GM06990 (cell line): ENCODE data around the gene GCSH.

ENCODE experiments used
- DNase-seq: peaks from one replicate; pipeline ENCODE4 v3.0.0-alpha.2; 2011; ENCODE audit not compliant: insufficient read length; ENCODE audit errors: extremely low read depth
- H3K27me3 ChIP-seq: replicated peaks from 2 replicates; pipeline ENCODE4 v1.6.0; 2011; ENCODE audit warnings: low read length; ENCODE audit not compliant: control insufficient read depth, insufficient read depth
- H3K36me3 ChIP-seq: 2 replicates; pipeline ENCODE4 v1.5.1; 2011; ENCODE audit warnings: low read length; ENCODE audit not compliant: control insufficient read depth, insufficient read depth
- H3K4me3 ChIP-seq: replicated peaks from 2 replicates; pipeline ENCODE4 v1.5.1; 2011; ENCODE audit warnings: low read depth, mild to moderate bottlenecking, control low read depth, low read length
- TF ChIP-seq, protein P1 (sequence below): IDR thresholded peaks from 2 replicates; pipeline ENCODE4 v1.5.1; 2011; ENCODE audit warnings: low read length, control low read depth, mild to moderate bottlenecking, inconsistent platforms; ENCODE audit not compliant: insufficient read depth, poor library complexity, severe bottlenecking

Gene GCSH

DNA sequence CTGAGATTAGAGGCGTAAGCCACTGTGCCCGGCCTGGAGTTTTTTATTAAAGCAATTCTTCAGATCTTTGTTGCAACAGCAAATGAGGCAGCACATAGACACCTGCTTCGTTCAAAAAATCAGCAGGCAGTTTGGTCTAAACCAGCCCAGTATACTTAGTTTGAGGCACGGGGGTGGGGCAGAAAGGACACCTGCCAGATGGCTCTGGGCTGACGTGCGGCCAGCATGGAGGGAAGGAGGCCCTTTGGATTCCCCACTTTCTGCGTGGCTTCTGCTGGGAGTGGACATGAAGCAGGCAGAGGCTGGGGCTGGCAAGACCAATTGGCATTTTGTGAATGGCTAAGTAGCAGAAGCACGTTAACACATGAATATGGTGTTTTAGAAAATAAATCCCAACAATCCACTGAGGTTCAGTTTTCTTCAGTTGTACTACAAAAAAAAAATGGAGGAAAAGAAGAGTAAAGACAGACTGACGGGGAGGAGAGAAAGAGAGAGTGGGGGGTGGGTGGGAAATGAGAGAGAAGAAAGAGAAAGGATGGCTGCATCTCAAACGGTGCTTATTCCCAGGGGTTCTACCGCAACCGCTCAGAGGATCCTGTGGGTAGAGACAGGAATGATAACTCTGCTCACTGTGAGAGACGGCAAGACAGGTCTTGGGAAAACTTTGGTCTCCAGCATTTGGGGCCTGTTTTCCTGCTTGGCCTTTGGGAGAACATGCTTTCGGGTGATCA, 35.5 kb downstream of the GCSH start:
- no peak for DNase-seq
- TF ChIP-seq, protein P1, sequence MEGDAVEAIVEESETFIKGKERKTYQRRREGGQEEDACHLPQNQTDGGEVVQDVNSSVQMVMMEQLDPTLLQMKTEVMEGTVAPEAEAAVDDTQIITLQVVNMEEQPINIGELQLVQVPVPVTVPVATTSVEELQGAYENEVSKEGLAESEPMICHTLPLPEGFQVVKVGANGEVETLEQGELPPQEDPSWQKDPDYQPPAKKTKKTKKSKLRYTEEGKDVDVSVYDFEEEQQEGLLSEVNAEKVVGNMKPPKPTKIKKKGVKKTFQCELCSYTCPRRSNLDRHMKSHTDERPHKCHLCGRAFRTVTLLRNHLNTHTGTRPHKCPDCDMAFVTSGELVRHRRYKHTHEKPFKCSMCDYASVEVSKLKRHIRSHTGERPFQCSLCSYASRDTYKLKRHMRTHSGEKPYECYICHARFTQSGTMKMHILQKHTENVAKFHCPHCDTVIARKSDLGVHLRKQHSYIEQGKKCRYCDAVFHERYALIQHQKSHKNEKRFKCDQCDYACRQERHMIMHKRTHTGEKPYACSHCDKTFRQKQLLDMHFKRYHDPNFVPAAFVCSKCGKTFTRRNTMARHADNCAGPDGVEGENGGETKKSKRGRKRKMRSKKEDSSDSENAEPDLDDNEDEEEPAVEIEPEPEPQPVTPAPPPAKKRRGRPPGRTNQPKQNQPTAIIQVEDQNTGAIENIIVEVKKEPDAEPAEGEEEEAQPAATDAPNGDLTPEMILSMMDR: no peak
- Histone ChIP-seq H3K36me3 (no peaks in the 10 kb centered on the region), H3K4me3 (no peak overlapping the region), H3K27me3 (no peaks in the 10 kb centered on the region)

DNA sequence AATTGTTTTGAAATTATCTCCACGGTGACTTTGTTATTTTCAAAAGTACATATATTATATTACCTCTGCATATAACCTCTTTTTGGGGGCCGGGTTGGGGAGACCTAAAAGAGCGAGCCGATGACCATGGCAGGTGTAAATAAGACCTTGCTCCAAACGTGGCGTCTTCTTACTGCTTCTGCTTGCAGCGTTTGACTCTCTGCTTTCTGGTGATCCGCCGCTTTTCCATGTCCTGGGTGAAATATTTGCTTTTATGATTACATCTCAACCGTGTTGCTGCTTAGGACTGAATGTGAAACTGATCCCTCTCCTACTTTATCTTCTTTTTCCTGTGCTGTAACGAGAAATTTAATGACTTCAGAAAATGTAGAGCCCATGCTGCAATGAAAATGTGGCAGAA, 42.4 kb downstream of the GCSH start:
- TF ChIP-seq, protein P1: no peak
- no peaks in the 10 kb centered on the region for H3K36me3 ChIP-seq
- DNase-seq: no peak
- H3K4me3 ChIP-seq: no peak overlapping the region
- H3K27me3 ChIP-seq: no peaks in the 10 kb centered on the region

DNA sequence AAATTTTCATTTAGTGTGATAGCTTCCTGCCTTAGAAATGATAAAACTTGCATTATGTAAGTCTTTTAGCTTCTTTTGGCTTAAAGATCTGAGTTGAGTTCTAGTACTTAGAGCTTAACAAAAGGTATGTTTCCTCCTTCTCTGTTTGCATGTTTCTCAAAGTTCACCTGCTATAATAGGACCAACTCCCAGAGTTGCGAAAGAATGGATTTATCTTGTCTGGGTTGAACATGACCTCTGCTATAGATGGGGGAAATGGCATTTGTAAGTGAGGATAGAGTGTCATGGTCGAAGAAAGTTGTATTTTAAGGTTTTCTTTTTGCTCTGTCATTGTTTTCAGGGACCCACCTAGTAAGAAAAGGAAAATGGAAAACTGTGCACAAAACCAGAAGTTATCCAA, 53.4 kb downstream of the GCSH start:
- peaks cover 15% of the 10 kb centered on the region for H3K36me3 ChIP-seq
- TF ChIP-seq, protein P1: no peak
- H3K27me3 ChIP-seq: no peaks in the 10 kb centered on the region
- H3K4me3 ChIP-seq: no peak overlapping the region
- no peak for DNase-seq

DNA sequence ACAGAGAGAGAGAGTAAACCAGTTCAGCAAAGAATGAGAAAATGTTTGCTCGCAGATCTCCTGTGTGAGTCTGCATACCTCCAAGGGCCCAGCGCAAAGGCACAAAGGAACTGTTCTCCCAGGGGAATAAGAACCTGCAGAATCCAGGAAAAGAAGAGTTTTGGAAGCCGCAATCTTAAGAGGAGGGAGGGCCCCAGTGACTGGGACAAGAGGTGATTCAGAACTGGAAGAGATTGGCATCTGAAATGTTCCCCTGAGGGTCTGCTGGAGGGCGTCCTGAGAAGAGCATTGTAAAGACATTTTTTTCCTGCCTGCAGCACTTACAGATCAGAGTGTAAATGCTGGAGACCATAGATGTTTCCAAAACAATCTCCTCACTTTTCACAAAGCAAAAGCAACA, 54.5 kb downstream of the GCSH start:
- Histone ChIP-seq H3K4me3 (no peak overlapping the region), H3K36me3 (peaks cover 15% of the 10 kb centered on the region), H3K27me3 (no peaks in the 10 kb centered on the region)
- DNase-seq: no peak
- TF ChIP-seq, protein P1: no peak

DNA sequence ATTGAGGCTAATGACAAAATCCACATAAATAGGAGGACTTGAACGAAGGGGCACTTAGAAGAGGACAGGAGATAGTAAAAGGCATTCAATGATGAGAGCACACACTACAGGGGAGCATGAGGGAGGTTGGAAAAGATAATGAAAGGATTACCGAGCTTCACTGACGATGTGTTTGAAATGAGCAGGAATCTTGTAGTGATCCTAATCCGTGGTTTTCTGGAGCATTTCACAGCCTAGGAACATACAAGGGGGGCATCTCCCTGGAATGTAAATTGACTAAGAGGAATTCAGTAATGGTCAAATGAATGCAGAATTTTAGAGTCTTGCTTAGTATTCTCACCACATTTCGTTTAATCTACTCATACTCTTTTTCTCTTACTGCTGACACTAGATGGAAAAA, 55.4 kb downstream of the GCSH start:
- TF ChIP-seq, protein P1: no peak
- H3K27me3 ChIP-seq: no peaks in the 10 kb centered on the region
- H3K36me3 ChIP-seq: peaks cover 13% of the 10 kb centered on the region
- no peak for DNase-seq
- H3K4me3 ChIP-seq: no peak overlapping the region

DNA sequence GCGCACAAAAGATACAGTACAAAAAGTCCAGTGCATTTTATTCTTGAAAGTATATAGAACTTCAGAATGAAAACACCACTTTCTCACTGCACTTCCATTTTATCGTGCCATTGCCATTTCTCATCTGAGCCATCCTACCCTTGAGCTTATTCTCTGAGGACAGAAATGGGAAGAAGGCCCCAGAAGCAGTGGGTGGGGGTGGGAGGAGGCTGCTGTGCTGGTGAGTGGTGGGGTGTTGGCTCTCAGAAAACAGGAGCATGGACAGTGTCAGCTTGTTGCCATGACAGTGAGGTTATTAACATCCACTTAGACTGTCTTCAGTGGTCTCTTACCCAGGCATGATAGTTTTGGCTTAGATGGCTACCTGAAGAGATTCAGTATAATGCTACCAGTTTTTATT, 56.1 kb downstream of the GCSH start:
- H3K4me3 ChIP-seq: no peak overlapping the region
- DNase-seq: no peak
- peaks cover 12% of the 10 kb centered on the region for H3K36me3 ChIP-seq
- H3K27me3 ChIP-seq: no peaks in the 10 kb centered on the region
- TF ChIP-seq, protein P1: no peak
